H1 (cell line): Measurements from ENCODE around the gene MYL3. TPM values are rescaled to one million over a fixed set of nuclear protein-coding genes. Genes with fewer than 3 reads are reported as not detected.
A peak's percentile ranks its signal among the peaks of the same experiment; 100 is the strongest.

Source experiments
- CTCF ChIA-PET: fragments of 300-600 bp; sonication (Branson Sonifier 250); formaldehyde crosslinking; loops from one replicate; lab custom pipeline; 2021; ENCODE audit not compliant: partially characterized antibody; lab: Charles Lee
- POLR2A ChIA-PET: fragments of 300-600 bp; sonication (Branson Sonifier 250); formaldehyde crosslinking; loops from one replicate; lab custom pipeline; 2021; ENCODE audit warnings: inconsistent platforms; ENCODE audit not compliant: partially characterized antibody; lab: Charles Lee
- DNase-seq, 2 experiments: peaks; one replicate each; pipeline versions ENCODE4 v3.0.0 to v3.0.0-alpha.2; 2010 to 2022; ENCODE audit warnings: low spot score in 2 of 2, low read depth in 1 of 2, mixed read lengths in 1 of 2
- FAIRE-seq: peaks from 2 replicates; lab custom pipeline; 2011; peaks lifted over from hg19 to GRCh38; lab: Jason Lieb, UNC
- H2AFZ ChIP-seq: 2 replicates; pipeline ENCODE4 v1.8.1; 2012; ENCODE audit warnings: low read length, inconsistent platforms
- H2AK5ac ChIP-seq: 2 replicates; pipeline ENCODE4 v1.6.1; 2013; ENCODE audit warnings: low read depth, low read length
- H2BK120ac ChIP-seq: replicated peaks from 2 replicates; pipeline ENCODE3; 2013; ENCODE audit warnings: low read depth, low read length, inconsistent platforms
- H2BK12ac ChIP-seq: 2 replicates; pipeline ENCODE4 v1.6.1; 2013; ENCODE audit warnings: low read depth, low read length
- H2BK15ac ChIP-seq: 2 replicates; pipeline ENCODE4 v1.6.1; 2013; ENCODE audit warnings: low read length
- H2BK20ac ChIP-seq: 2 replicates; pipeline ENCODE4 v1.6.1; 2013; ENCODE audit warnings: low read length
- H2BK5ac ChIP-seq: 2 replicates; pipeline ENCODE4 v1.6.1; 2013; ENCODE audit warnings: low read depth, low read length
- H3K14ac ChIP-seq: 2 replicates; pipeline ENCODE4 v1.6.1; 2013; ENCODE audit warnings: inconsistent platforms; ENCODE audit not compliant: insufficient read length
- H3K18ac ChIP-seq: 2 replicates; pipeline ENCODE4 v1.6.1; 2013; ENCODE audit warnings: low read length; ENCODE audit errors: extremely low read depth
- H3K23ac ChIP-seq: 2 replicates; pipeline ENCODE4 v1.6.1; 2013; ENCODE audit warnings: inconsistent platforms; ENCODE audit not compliant: insufficient read length
- H3K23me2 ChIP-seq: 2 replicates; pipeline ENCODE4 v1.6.1; 2013; ENCODE audit warnings: low read depth, low read length
- H3K27ac ChIP-seq: 2 replicates; pipeline ENCODE4 v1.6.1; 2011; ENCODE audit warnings: low read depth, low read length, inconsistent platforms
- H3K27me3 ChIP-seq, 4 experiments: replicated peaks in 1 of 4; 1 replicate in 1 of 4; 2 replicates in 3 of 4; pipeline versions ENCODE4 v1.6.1 to v1.8.1; 2011 to 2013; ENCODE audit warnings: low read length in 3 of 4, mild to moderate bottlenecking in 3 of 4, inconsistent platforms in 2 of 4, mixed read lengths in 2 of 4, moderate library complexity in 1 of 4; ENCODE audit not compliant: control insufficient read depth in 3 of 4, insufficient read depth in 3 of 4; ENCODE audit errors: extremely low read depth in 1 of 4
- H3K36me3 ChIP-seq, 4 experiments: 2 replicates each; pipeline versions ENCODE4 v1.6.1 to v1.8.1; 2011 to 2013; ENCODE audit warnings: mild to moderate bottlenecking in 4 of 4, low read length in 3 of 4, moderate library complexity in 2 of 4, control low read depth in 1 of 4, inconsistent platforms in 1 of 4; ENCODE audit not compliant: insufficient read depth in 4 of 4, control insufficient read depth in 2 of 4
- H3K4ac ChIP-seq: replicated peaks from 2 replicates; pipeline ENCODE3; 2013; ENCODE audit warnings: low read length, low read depth, mixed read lengths, inconsistent platforms; ENCODE audit not compliant: insufficient read length
- H3K4me1 ChIP-seq, 4 experiments: replicated peaks in 1 of 4; 1 replicate in 1 of 4; 2 replicates in 3 of 4; pipeline versions ENCODE4 v1.6.1 to v1.8.1; 2011 to 2013; ENCODE audit warnings: low read length in 3 of 4, inconsistent platforms in 2 of 4, mixed read lengths in 1 of 4; ENCODE audit not compliant: insufficient read depth in 4 of 4, control insufficient read depth in 3 of 4
- H3K4me2 ChIP-seq, 2 experiments: 2 replicates each; pipeline versions ENCODE4 v1.6.1 to v1.8.1; 2011 to 2013; ENCODE audit warnings: low read depth in 2 of 2, low read length in 2 of 2, control low read depth in 1 of 2, inconsistent platforms in 1 of 2, mild to moderate bottlenecking in 1 of 2; ENCODE audit not compliant: insufficient read depth in 1 of 2
- H3K4me3 ChIP-seq, 4 experiments: fragments of 200-600, 300-600 bp in 1 of 4; sonication (generic), shearing (Covaris generic), sonication (Bioruptor Twin) in 1 of 4; 2 replicates each; pipeline versions ENCODE4 v1.5.1 to v1.8.1; 2011 to 2016; ENCODE audit warnings: low read length in 4 of 4, low read depth in 3 of 4, control low read depth in 2 of 4, inconsistent platforms in 2 of 4, mild to moderate bottlenecking in 2 of 4, mixed read lengths in 1 of 4, moderate library complexity in 1 of 4; ENCODE audit not compliant: insufficient read depth in 2 of 4; ENCODE audit errors: extremely low read depth in 1 of 4
- H3K56ac ChIP-seq: replicated peaks from 2 replicates; pipeline ENCODE3; 2013; ENCODE audit warnings: low read depth, mild to moderate bottlenecking, mixed read lengths, low read length, inconsistent platforms; ENCODE audit not compliant: insufficient read length
- H3K79me1 ChIP-seq: 2 replicates; pipeline ENCODE4 v1.6.1; 2013; ENCODE audit warnings: low read depth, low read length, control low read depth
- H3K79me2 ChIP-seq, 2 experiments: 2 replicates each; pipeline versions ENCODE4 v1.6.1 to v1.8.1; 2012 to 2013; ENCODE audit warnings: low read length in 2 of 2, mild to moderate bottlenecking in 2 of 2, inconsistent platforms in 1 of 2; ENCODE audit not compliant: insufficient read depth in 2 of 2, control insufficient read depth in 1 of 2
- H3K9ac ChIP-seq, 4 experiments: replicated peaks in 1 of 4; 1 replicate in 1 of 4; 2 replicates in 3 of 4; pipeline versions ENCODE4 v1.6.1 to v1.8.1; 2011 to 2013; ENCODE audit warnings: low read depth in 3 of 4, low read length in 3 of 4, control low read depth in 2 of 4, mild to moderate bottlenecking in 2 of 4, moderate library complexity in 2 of 4, inconsistent platforms in 1 of 4; ENCODE audit errors: extremely low read depth in 1 of 4
- H3K9me3 ChIP-seq, 2 experiments: 2 replicates each; pipeline versions ENCODE4 v1.6.1 to v1.8.1; 2012 to 2013; ENCODE audit warnings: mild to moderate bottlenecking in 2 of 2, moderate library complexity in 2 of 2, control low read depth in 1 of 2, inconsistent platforms in 1 of 2, low read depth in 1 of 2, low read length in 1 of 2, mixed read lengths in 1 of 2; ENCODE audit not compliant: insufficient read depth in 2 of 2
- H4K20me1 ChIP-seq, 2 experiments: replicated peaks in 1 of 2; 2 replicates each; pipeline versions ENCODE3 to v1.8.1; 2011 to 2013; ENCODE audit warnings: inconsistent platforms in 2 of 2, low read length in 2 of 2, mild to moderate bottlenecking in 1 of 2; ENCODE audit not compliant: insufficient read depth in 2 of 2, control insufficient read depth in 1 of 2
- H4K5ac ChIP-seq: 2 replicates; pipeline ENCODE4 v1.6.1; 2013; ENCODE audit warnings: low read length, low read depth, mixed read lengths, inconsistent platforms; ENCODE audit not compliant: insufficient read length
- H4K8ac ChIP-seq: 2 replicates; pipeline ENCODE4 v1.8.0; 2013; ENCODE audit warnings: mild to moderate bottlenecking, moderate library complexity, low read length, inconsistent platforms; ENCODE audit not compliant: insufficient read depth; ENCODE audit errors: extremely low read depth
- H4K91ac ChIP-seq: replicated peaks from 2 replicates; pipeline ENCODE3; 2013; ENCODE audit warnings: low read length, mixed read lengths, inconsistent platforms; ENCODE audit not compliant: insufficient read length
- BACH1 ChIP-seq: IDR thresholded peaks from 2 replicates; pipeline ENCODE4 v1.6.1; 2012; ENCODE audit warnings: low read length, improper control_type of control experiment
- NRF1 ChIP-seq: IDR thresholded peaks from 2 replicates; pipeline ENCODE4 v1.6.1; 2011; ENCODE audit warnings: mild to moderate bottlenecking, low read depth, low read length, improper control_type of control experiment
- WGBS, 2 experiments: shearing (Covaris generic) in 1 of 2; methylation state at CpG; one replicate each; pipeline versions ENCODE4 v1.1.6 to v1.1.7; 2013 to 2015; ENCODE audit warnings: low lambda C conversion rate in 2 of 2, mixed read lengths in 2 of 2, inconsistent platforms in 1 of 2, low coverage in 1 of 2, missing lambda C conversion rate in 1 of 2; ENCODE audit not compliant: insufficient replicate concordance in 2 of 2, insufficient coverage in 1 of 2, insufficient read length in 1 of 2; ENCODE audit errors: extremely low coverage in 1 of 2, missing lambda C conversion rate in 1 of 2; 5-methylcytosine and 5-hydroxymethylcytosine counted together
- polyA plus RNA-seq, 7 experiments: library from polyadenylated mRNA; depleted of rRNA in 3 of 7; stranded (reverse) in 5 of 7; unstranded in 2 of 7; fragments of >200 nt in 5 of 7; fragments of 200-250 nt in 2 of 7; gene quantifications; 1 replicate in 5 of 7; 2 replicates in 1 of 7; 4 replicates in 1 of 7; pipeline versions ENCODE4 v1.2.1 to v1.2.3, GENCODE V29; 2011 to 2013; ENCODE audit warnings: missing spikeins in 2 of 7, mixed read lengths in 2 of 7
- total RNA-seq: library from RNA; stranded (reverse); fragmentation: NEBNext Ultra II Directional; extraction: Animal tissue kit (Norgen Biotek cat#: 25700); gene quantifications from 2 replicates; pipeline ENCODE4 v1.2.1, GENCODE V29; 2021

Gene MYL3
- total and polyA plus RNA-seq, 2 of the 8 experiments (the other 6 are each of a cell fraction or from before 2014, with no cell fraction given), result 0.06 TPM; not detected in 1

DNA sequence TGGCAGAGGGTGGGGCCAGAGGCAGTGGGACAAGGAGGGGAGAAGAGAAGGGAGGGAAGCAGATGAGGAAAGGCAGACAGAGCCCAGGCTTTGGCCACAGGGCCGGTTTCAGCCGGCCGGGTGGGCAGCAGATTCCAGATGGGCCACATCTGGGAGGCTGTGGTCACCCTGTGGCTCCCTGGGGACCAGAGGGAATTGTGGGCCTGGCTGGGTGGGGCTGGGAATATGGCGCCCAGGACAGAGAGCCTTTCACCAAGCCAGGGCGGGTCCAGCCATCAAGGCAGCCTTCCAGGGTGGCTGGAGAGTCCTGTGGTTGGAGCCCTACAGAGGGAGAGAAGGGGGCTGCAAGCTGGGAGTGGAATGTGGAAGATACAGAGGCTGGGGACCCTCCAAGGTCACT is 33.1 kb upstream of the MYL3 start:
- peaks cover 0 to 7% of the 10 kb centered on the region in 2 experiments for H4K20me1 ChIP-seq
- H3K27me3 ChIP-seq, result peaks cover 7 to 59% (median 43%) of the 10 kb centered on the region in 4 experiments
- no peak overlapping the region for H3K56ac ChIP-seq
- H2BK12ac ChIP-seq, result no peak overlapping the region
- H2BK15ac ChIP-seq, result no peak overlapping the region
- no peak for DNase-seq
- no peaks in the 10 kb centered on the region for H3K79me1 ChIP-seq
- H3K18ac ChIP-seq, result no peak overlapping the region
- ChIA-PET CTCF (interaction anchor here (0.7 to 13.3 kb wide), 20 partner anchors 8 to 212 kb away, joined by 3 to 91 read pairs (median 8); partner anchors contain the start of genes MYL3 and PTH1R), POLR2A (no interaction called here)
- H4K91ac ChIP-seq, result no peak overlapping the region
- H2BK120ac ChIP-seq, result no peak overlapping the region
- WGBS, 2 experiments, result 86% methylated on average over 4 of the region's 5 CpGs; no CpG with 5 or more reads in 1 of the 2 experiments
- H3K4ac ChIP-seq, result no peak overlapping the region
- H3K23me2 ChIP-seq, result peaks cover 10% of the 10 kb centered on the region; the same call in 1 of the 2 replicates
- H3K9me3 ChIP-seq, result no peaks in the 10 kb centered on the region
- H3K4me2 ChIP-seq, result no peak overlapping the region
- no peak overlapping the region for H2AFZ ChIP-seq
- no peaks in the 10 kb centered on the region for H3K79me2 ChIP-seq
- no peak overlapping the region for H2AK5ac ChIP-seq
- no peak overlapping the region for H2BK5ac ChIP-seq
- no peak overlapping the region for H3K4me3 ChIP-seq
- H3K14ac ChIP-seq, result no peak overlapping the region
- peak overlapping the region; percentile 16; the same call in 1 of the 2 replicates for H4K8ac ChIP-seq
- no peak overlapping the region for H2BK20ac ChIP-seq
- no peak overlapping the region for H3K27ac ChIP-seq
- no peak overlapping the region for H3K9ac ChIP-seq
- H4K5ac ChIP-seq, result no peak overlapping the region
- no peak overlapping the region for H3K23ac ChIP-seq
- no peaks in the 10 kb centered on the region for H3K36me3 ChIP-seq
- no peak for FAIRE-seq
- peaks cover 4 to 18% (median 13%) of the 10 kb centered on the region in 4 experiments for H3K4me1 ChIP-seq
- no peak for TF ChIP-seq NRF1
- TF ChIP-seq BACH1, result no peak
